Mesendoderm (in vitro differentiated cells): ENCODE results near the gene TPRG1L.
A peak's percentile ranks its signal among the peaks of the same experiment; 100 is the strongest.

Source experiments
- DNase-seq: peaks from one replicate; pipeline ENCODE4 v3.0.0; 2013
- H2AK5ac ChIP-seq: 2 replicates; pipeline ENCODE4 v1.6.1; 2013; ENCODE audit warnings: low read length, inconsistent platforms
- H2BK120ac ChIP-seq: 2 replicates; pipeline ENCODE4 v1.6.1; 2013; ENCODE audit warnings: low read depth, mild to moderate bottlenecking, low read length, moderate library complexity, mixed read lengths
- H2BK15ac ChIP-seq: replicated peaks from 2 replicates; pipeline ENCODE4 v1.6.1; 2013; ENCODE audit warnings: low read depth, mild to moderate bottlenecking, moderate library complexity
- H2BK5ac ChIP-seq: 2 replicates; pipeline ENCODE4 v1.6.1; 2013; ENCODE audit warnings: low read length, inconsistent platforms
- H3K18ac ChIP-seq: 2 replicates; pipeline ENCODE4 v1.6.1; 2013; ENCODE audit warnings: mild to moderate bottlenecking, low read length, mixed read lengths
- H3K23ac ChIP-seq: one replicate; pipeline ENCODE4 v1.6.1; 2013; ENCODE audit warnings: low read length
- H3K27ac ChIP-seq: 2 replicates; pipeline ENCODE4 v1.5.1; 2013; ENCODE audit warnings: low read depth, mild to moderate bottlenecking, inconsistent platforms, low read length, moderate library complexity
- H3K27me3 ChIP-seq: 2 replicates; pipeline ENCODE4 v1.6.1; 2013; ENCODE audit warnings: low read length, control low read depth, mild to moderate bottlenecking, inconsistent platforms; ENCODE audit not compliant: insufficient read depth, poor library complexity
- H3K36me3 ChIP-seq: 2 replicates; pipeline ENCODE4 v1.6.1; 2013; ENCODE audit warnings: low read length, inconsistent platforms; ENCODE audit not compliant: control insufficient read depth, insufficient read depth
- H3K4ac ChIP-seq: one replicate; pipeline ENCODE4 v1.6.1; 2013; ENCODE audit warnings: low read depth, mild to moderate bottlenecking, low read length, moderate library complexity
- H3K4me1 ChIP-seq: 2 replicates; pipeline ENCODE4 v1.6.1; 2013; ENCODE audit warnings: low read depth, low read length, inconsistent platforms; ENCODE audit not compliant: control insufficient read depth
- H3K4me2 ChIP-seq: 2 replicates; pipeline ENCODE4 v1.6.1; 2013; ENCODE audit warnings: low read length
- H3K4me3 ChIP-seq: 2 replicates; pipeline ENCODE4 v1.5.1; 2013; ENCODE audit warnings: mild to moderate bottlenecking, low read length
- H3K56ac ChIP-seq: one replicate; pipeline ENCODE4 v1.6.1; 2013; ENCODE audit warnings: low read length
- H3K79me1 ChIP-seq: 2 replicates; pipeline ENCODE4 v1.6.1; 2013; ENCODE audit warnings: low read length, inconsistent platforms
- H3K79me2 ChIP-seq: 2 replicates; pipeline ENCODE4 v1.6.1; 2013; ENCODE audit warnings: mild to moderate bottlenecking, low read length; ENCODE audit not compliant: control insufficient read depth, insufficient read depth
- H3K9ac ChIP-seq: 2 replicates; pipeline ENCODE4 v1.6.1; 2013; ENCODE audit warnings: low read length, inconsistent platforms
- H4K5ac ChIP-seq: one replicate; pipeline ENCODE4 v1.6.1; 2013; ENCODE audit warnings: low read length
- H4K8ac ChIP-seq: one replicate; pipeline ENCODE4 v1.6.1; 2013; ENCODE audit warnings: low read depth, mild to moderate bottlenecking, control low read depth, low read length, moderate library complexity
- WGBS: extraction: QIAGEN DNeasy Blood & Tissue Kit; methylation state at CpG from one replicate; pipeline ENCODE4 v1.1.7; 2013; ENCODE audit warnings: low lambda C conversion rate, missing lambda C conversion rate; ENCODE audit not compliant: insufficient coverage; ENCODE audit errors: extremely low coverage; 5-methylcytosine and 5-hydroxymethylcytosine counted together

TPRG1L gene

GRCh38 chr1:3603571-3604467 is 21.0 kb upstream of the TPRG1L start:
- H3K79me2 ChIP-seq, result no peaks in the 10 kb centered on the region
- H3K4me1 ChIP-seq, result no peaks in the 10 kb centered on the region
- H3K4me2 ChIP-seq, result no peak overlapping the region
- no peak overlapping the region for H3K4me3 ChIP-seq
- WGBS, result no CpG with 5 or more reads among the region's 29 CpGs
- H3K36me3 ChIP-seq, result no peaks in the 10 kb centered on the region
- no peak overlapping the region for H4K5ac ChIP-seq
- H2BK5ac ChIP-seq, result no peak overlapping the region
- no peaks in the 10 kb centered on the region for H3K27me3 ChIP-seq
- no peak overlapping the region for H2AK5ac ChIP-seq
- no peak overlapping the region for H3K4ac ChIP-seq
- no peak overlapping the region for H2BK120ac ChIP-seq
- no peak overlapping the region for H3K18ac ChIP-seq
- no peak for DNase-seq
- H3K23ac ChIP-seq, result no peak overlapping the region
- H3K79me1 ChIP-seq, result peaks cover 2% of the 10 kb centered on the region
- no peak overlapping the region for H3K27ac ChIP-seq
- no peak overlapping the region for H3K9ac ChIP-seq
- H2BK15ac ChIP-seq, result no peak overlapping the region
- H3K56ac ChIP-seq, result no peak overlapping the region
- no peak overlapping the region for H4K8ac ChIP-seq

GRCh38 chr1:3604468-3604974 is 20.3 kb upstream of the TPRG1L start:
- Histone ChIP-seq H3K4me3 (no peak overlapping the region), H4K5ac (no peak overlapping the region), H3K4me1 (no peaks in the 10 kb centered on the region), H3K4ac (no peak overlapping the region), H3K27ac (no peak overlapping the region), H3K56ac (no peak overlapping the region), H2BK5ac (no peak overlapping the region), H2BK15ac (no peak overlapping the region), H3K79me1 (peaks cover 2% of the 10 kb centered on the region), H3K36me3 (no peaks in the 10 kb centered on the region), H3K23ac (no peak overlapping the region), H3K79me2 (no peaks in the 10 kb centered on the region), H3K9ac (no peak overlapping the region), H3K4me2 (no peak overlapping the region), H3K27me3 (no peaks in the 10 kb centered on the region), H2AK5ac (no peak overlapping the region), H4K8ac (no peak overlapping the region), H2BK120ac (no peak overlapping the region), H3K18ac (no peak overlapping the region)
- WGBS, result no CpG with 5 or more reads among the region's 8 CpGs
- DNase-seq, result peak; percentile 69

GRCh38 chr1:3604997-3605823 is 19.6 kb upstream of the TPRG1L start:
- 79% methylated on average over 3 of the region's 7 CpGs for WGBS
- Histone ChIP-seq H3K79me2 (no peaks in the 10 kb centered on the region), H3K4me2 (no peak overlapping the region), H3K36me3 (no peaks in the 10 kb centered on the region), H3K23ac (no peak overlapping the region), H4K5ac (no peak overlapping the region), H3K27ac (no peak overlapping the region), H2BK15ac (no peak overlapping the region), H3K79me1 (peaks cover 2% of the 10 kb centered on the region), H3K4me1 (no peaks in the 10 kb centered on the region), H3K9ac (no peak overlapping the region), H2BK120ac (no peak overlapping the region), H3K56ac (no peak overlapping the region), H3K4ac (no peak overlapping the region), H2AK5ac (no peak overlapping the region), H2BK5ac (no peak overlapping the region), H3K27me3 (no peaks in the 10 kb centered on the region), H3K4me3 (no peak overlapping the region), H4K8ac (no peak overlapping the region), H3K18ac (no peak overlapping the region)
- no peak for DNase-seq

- Histone ChIP-seq H3K79me1 (peaks cover 2% of the 10 kb centered on the region), H3K23ac (no peak overlapping the region), H4K8ac (no peak overlapping the region), H2AK5ac (no peak overlapping the region), H3K27me3 (no peaks in the 10 kb centered on the region), H3K4ac (no peak overlapping the region), H2BK120ac (no peak overlapping the region), H3K56ac (no peak overlapping the region), H3K9ac (no peak overlapping the region), H4K5ac (no peak overlapping the region), H3K18ac (no peak overlapping the region), H3K4me1 (peaks cover 3% of the 10 kb centered on the region), H3K27ac (no peak overlapping the region), H3K4me3 (no peak overlapping the region), H3K4me2 (no peak overlapping the region), H3K36me3 (no peaks in the 10 kb centered on the region), H2BK15ac (no peak overlapping the region), H2BK5ac (no peak overlapping the region), H3K79me2 (no peaks in the 10 kb centered on the region)
- no CpG with 5 or more reads among the region's 23 CpGs for WGBS
- DNase-seq, result no peak
Measured at GRCh38 chr1:3606779-3607702, 17.8 kb upstream of the TPRG1L start.

GRCh38 chr1:3607703-3608065 is 17.1 kb upstream of the TPRG1L start:
- Histone ChIP-seq H3K18ac (no peak overlapping the region), H3K79me1 (peaks cover 2% of the 10 kb centered on the region), H2BK5ac (no peak overlapping the region), H4K8ac (no peak overlapping the region), H2AK5ac (no peak overlapping the region), H3K4me3 (no peak overlapping the region), H3K4me2 (no peak overlapping the region), H2BK120ac (no peak overlapping the region), H3K4ac (no peak overlapping the region), H3K56ac (no peak overlapping the region), H3K36me3 (no peaks in the 10 kb centered on the region), H3K23ac (no peak overlapping the region), H3K79me2 (no peaks in the 10 kb centered on the region), H2BK15ac (no peak overlapping the region), H3K27me3 (no peaks in the 10 kb centered on the region), H3K27ac (no peak overlapping the region), H4K5ac (no peak overlapping the region), H3K4me1 (peaks cover 4% of the 10 kb centered on the region), H3K9ac (no peak overlapping the region)
- no peak for DNase-seq
- WGBS, result no CpG with 5 or more reads among the region's 18 CpGs
